Gastrocnemius medialis (tissue), 4 donors: ENCODE results near the gene FAM181A.

Source experiments
- CTCF ChIP-seq, 5 experiments: fragments of 450-650 bp in 3 of 5; fragments of 200-600 bp in 2 of 5; sonication (generic) in 2 of 5; IDR thresholded peaks in 4 of 5; conservative IDR thresholded peaks in 1 of 5; 1 replicate in 4 of 5; 2 replicates in 1 of 5; pipeline ENCODE4 v1.5.1; 2016 to 2019; ENCODE audit warnings: antibody characterized with exemption in 5 of 5, mild to moderate bottlenecking in 3 of 5, moderate library complexity in 3 of 5
- POLR2A ChIP-seq, 2 donors: fragments of 450-650 bp; IDR thresholded peaks; one replicate each; pipeline ENCODE4 v1.6.1; 2017; ENCODE audit warnings: antibody characterized with exemption in 2 of 2, mild to moderate bottlenecking in 2 of 2, moderate library complexity in 2 of 2

- TF ChIP-seq POLR2A (IDR thresholded peaks at IDR 0.05) (no peak), CTCF (IDR thresholded peaks at IDR 0.05 in 4 of 5, conservative IDR thresholded peaks at IDR 0.05 in 1 of 5) (no peak)
Observed at GRCh38 chr14:93929657-93930056, 2.5 kb downstream of the FAM181A start.
